ENCODE data around the gene GALNT6. TPM values are rescaled to one million over a fixed set of nuclear protein-coding genes. Genes with fewer than 3 reads are reported as not detected.

Gene GALNT6
- total RNA-seq, 4 donors from 2014 or later: 2.1 to 3.5 (median 2.4) TPM

- Histone ChIP-seq H3K27ac (no peak overlapping the region), H3K4me3 (no peak overlapping the region), H3K27me3 (peaks cover 5% of the 10 kb centered on the region), H3K36me3 (no peaks in the 10 kb centered on the region), H3K4me1 (no peaks in the 10 kb centered on the region), H3K9me3 (no peaks in the 10 kb centered on the region)
- 91% methylated on average over 4 of the region's 6 CpGs; no CpG with 5 or more reads in 1 of the 2 donors for WGBS, 2 donors (ENCODE audit: low coverage in 1 of 2)
- TF ChIP-seq POLR2A (IDR thresholded peaks at IDR 0.05): no peak
- no peak for ATAC-seq
Measured at GRCh38 chr12:51362307-51362706, 28.9 kb downstream of the GALNT6 start.

GRCh38 chr12:51361161-51362016, 29.8 kb downstream of the GALNT6 start:
- peaks cover 5% of the 10 kb centered on the region for H3K27me3 ChIP-seq
- H3K36me3 ChIP-seq: no peaks in the 10 kb centered on the region
- TF ChIP-seq POLR2AphosphoS5 (IDR thresholded peaks at IDR 0.05) (no peak), EP300 (IDR thresholded peaks at IDR 0.05) (no peak), POLR2A (IDR thresholded peaks at IDR 0.05) (no peak)
- TF ChIP-seq, protein P1, sequence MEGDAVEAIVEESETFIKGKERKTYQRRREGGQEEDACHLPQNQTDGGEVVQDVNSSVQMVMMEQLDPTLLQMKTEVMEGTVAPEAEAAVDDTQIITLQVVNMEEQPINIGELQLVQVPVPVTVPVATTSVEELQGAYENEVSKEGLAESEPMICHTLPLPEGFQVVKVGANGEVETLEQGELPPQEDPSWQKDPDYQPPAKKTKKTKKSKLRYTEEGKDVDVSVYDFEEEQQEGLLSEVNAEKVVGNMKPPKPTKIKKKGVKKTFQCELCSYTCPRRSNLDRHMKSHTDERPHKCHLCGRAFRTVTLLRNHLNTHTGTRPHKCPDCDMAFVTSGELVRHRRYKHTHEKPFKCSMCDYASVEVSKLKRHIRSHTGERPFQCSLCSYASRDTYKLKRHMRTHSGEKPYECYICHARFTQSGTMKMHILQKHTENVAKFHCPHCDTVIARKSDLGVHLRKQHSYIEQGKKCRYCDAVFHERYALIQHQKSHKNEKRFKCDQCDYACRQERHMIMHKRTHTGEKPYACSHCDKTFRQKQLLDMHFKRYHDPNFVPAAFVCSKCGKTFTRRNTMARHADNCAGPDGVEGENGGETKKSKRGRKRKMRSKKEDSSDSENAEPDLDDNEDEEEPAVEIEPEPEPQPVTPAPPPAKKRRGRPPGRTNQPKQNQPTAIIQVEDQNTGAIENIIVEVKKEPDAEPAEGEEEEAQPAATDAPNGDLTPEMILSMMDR (IDR thresholded peaks at IDR 0.05): no peak
- ATAC-seq: no peak
- 61 to 88% methylated on average over 5 to 7 of the region's 8 CpGs for WGBS, 2 donors (ENCODE audit: low coverage in 1 of 2)
- H3K4me1 ChIP-seq: no peaks in the 10 kb centered on the region
- no peak overlapping the region for H3K4me3 ChIP-seq
- H3K9me3 ChIP-seq: no peaks in the 10 kb centered on the region
- H3K27ac ChIP-seq: no peak overlapping the region

DNA sequence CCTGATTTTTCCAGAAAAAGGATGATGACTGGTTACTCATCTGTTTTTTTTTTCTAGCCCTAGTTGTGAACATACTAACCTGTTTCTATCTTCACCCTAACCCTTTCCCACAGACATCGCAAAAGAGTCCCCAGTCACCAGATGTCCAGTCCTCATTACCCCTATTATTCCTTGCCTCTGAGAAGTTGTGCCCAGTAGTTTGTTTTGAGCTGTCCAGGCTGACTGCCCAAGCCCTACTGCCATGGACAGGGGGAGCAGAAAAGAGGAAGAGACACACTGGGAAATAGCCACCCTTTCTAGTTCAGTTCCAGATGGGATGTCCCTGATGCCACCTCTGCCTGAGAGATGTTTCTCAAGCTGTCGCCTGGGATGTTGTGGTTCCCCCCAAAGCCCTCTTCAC, 30.9 kb downstream of the GALNT6 start:
- Histone ChIP-seq H3K36me3 (no peaks in the 10 kb centered on the region), H3K4me1 (no peaks in the 10 kb centered on the region), H3K4me3 (no peak overlapping the region), H3K27ac (no peak overlapping the region), H3K9me3 (no peaks in the 10 kb centered on the region), H3K27me3 (peaks cover 5% of the 10 kb centered on the region)
- WGBS, 2 donors (ENCODE audit: low coverage in 1 of 2): 83 to 89% methylated on average over 1 of the region's 2 CpGs
- ATAC-seq: no peak
- TF ChIP-seq POLR2A (IDR thresholded peaks at IDR 0.05) (no peak), POLR2AphosphoS5 (IDR thresholded peaks at IDR 0.05) (no peak), EP300 (IDR thresholded peaks at IDR 0.05) (no peak)
- TF ChIP-seq, protein P1 (IDR thresholded peaks at IDR 0.05): no peak

DNA sequence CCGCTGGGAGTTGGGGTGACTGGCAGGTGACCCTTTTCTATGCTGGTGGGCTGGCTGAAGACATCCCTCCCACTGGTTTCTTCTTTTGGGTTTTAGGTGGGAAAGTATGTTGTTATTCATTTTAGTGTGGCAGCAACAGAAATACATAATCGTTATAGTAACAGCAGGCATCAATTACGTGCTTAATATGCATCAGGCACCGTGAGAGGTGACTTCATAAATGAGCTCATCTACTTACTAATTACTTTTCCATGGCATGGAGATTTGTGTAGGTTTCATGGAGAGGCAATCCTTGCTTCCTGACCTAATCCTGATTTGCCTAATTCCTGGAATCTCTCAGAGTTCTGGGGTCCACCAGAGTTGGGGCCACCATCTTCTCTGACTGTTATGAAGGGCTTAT, 31.4 kb downstream of the GALNT6 start:
- no peak overlapping the region for H3K27ac ChIP-seq
- no peaks in the 10 kb centered on the region for H3K4me1 ChIP-seq
- H3K4me3 ChIP-seq: no peak overlapping the region
- ATAC-seq: no peak
- WGBS, 2 donors (ENCODE audit: low coverage in 1 of 2): 81 to 97% methylated on average over 3 of the region's 4 CpGs
- TF ChIP-seq POLR2AphosphoS5 (IDR thresholded peaks at IDR 0.05): no peak
- TF ChIP-seq POLR2A (IDR thresholded peaks at IDR 0.05): no peak
- no peak for TF ChIP-seq EP300 (IDR thresholded peaks at IDR 0.05)
- TF ChIP-seq, protein P1 (IDR thresholded peaks at IDR 0.05): no peak
- H3K36me3 ChIP-seq: no peaks in the 10 kb centered on the region
- H3K9me3 ChIP-seq: no peaks in the 10 kb centered on the region
- H3K27me3 ChIP-seq: peaks cover 5% of the 10 kb centered on the region

DNA sequence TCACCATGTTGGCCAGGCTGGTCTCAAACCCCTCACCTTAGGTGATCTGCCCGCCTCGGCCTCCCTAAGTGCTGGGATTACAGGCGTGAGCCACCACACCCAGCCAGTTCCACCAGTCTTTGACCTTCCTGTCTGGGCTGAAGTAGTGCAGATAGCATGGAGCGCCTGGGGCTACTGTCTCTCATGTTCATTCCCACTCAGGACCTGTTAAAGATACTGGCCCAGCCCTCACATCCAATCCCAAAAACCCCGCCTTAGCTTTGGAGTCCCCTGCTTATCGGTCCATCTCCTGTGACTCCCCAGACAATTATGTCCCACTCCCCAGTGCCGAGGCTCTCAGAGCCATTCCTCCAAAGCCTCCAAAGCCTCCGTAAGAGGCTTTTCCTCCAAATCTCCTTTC, 32.7 kb downstream of the GALNT6 start:
- H3K27ac ChIP-seq: no peak overlapping the region
- ATAC-seq: no peak
- WGBS, 2 donors (ENCODE audit: low coverage in 1 of 2): 80 to 94% methylated on average over 2 to 4 of the region's 8 CpGs

More for the DNA sequence above, 32.7 kb downstream of the GALNT6 start:
- Histone ChIP-seq H3K36me3 (no peaks in the 10 kb centered on the region), H3K4me1 (no peaks in the 10 kb centered on the region), H3K27me3 (peaks cover 5% of the 10 kb centered on the region), H3K9me3 (no peaks in the 10 kb centered on the region), H3K4me3 (no peak overlapping the region)
- TF ChIP-seq POLR2AphosphoS5 (IDR thresholded peaks at IDR 0.05) (no peak), POLR2A (IDR thresholded peaks at IDR 0.05) (no peak), EP300 (IDR thresholded peaks at IDR 0.05) (no peak)
- TF ChIP-seq, protein P1 (IDR thresholded peaks at IDR 0.05): no peak
